ENCODE results near the gene MIS18A. TPM values are rescaled to one million over a fixed set of nuclear protein-coding genes. Genes with fewer than 3 reads are reported as not detected.

Gene MIS18A
- total RNA-seq, 1 experiment from 2014 or later, result 27.5 TPM

GRCh38 chr21:32322676-32323075 lies 43.8 kb upstream of the MIS18A start:
- no peaks in the 10 kb centered on the region for H3K27me3 Mint-ChIP-seq (ENCODE audit: insufficient read depth, unreplicated experiment)
- ChIA-PET POLR2A (no interaction called here), CTCF (no interaction called here)
- no peaks in the 10 kb centered on the region for H3K4me1 Mint-ChIP-seq (ENCODE audit: low read depth, unreplicated experiment)
- no peak overlapping the region for H3K4me3 Mint-ChIP-seq (ENCODE audit: unreplicated experiment)
- H3K36me3 Mint-ChIP-seq (ENCODE audit: insufficient read depth, unreplicated experiment), result peaks cover 89% of the 10 kb centered on the region
- no peak overlapping the region for H3K27ac Mint-ChIP-seq (ENCODE audit: unreplicated experiment)
- Histone ChIP-seq H3K4me1 (peaks cover 6% of the 10 kb centered on the region; the same call in 1 of the 2 replicates), H3K36me3 (ENCODE audit: control insufficient read depth, insufficient read depth, low read length) (no peaks in the 10 kb centered on the region; the same call in none of the 2 replicates), H3K4me3 (ENCODE audit: low read depth, low read length) (no peak overlapping the region), H3K9me3 (no peaks in the 10 kb centered on the region), H3K27me3 (replicated peaks; ENCODE audit: control insufficient read depth, insufficient read depth, low read length) (no peaks in the 10 kb centered on the region)
- no peak for TF ChIP-seq CTCF (IDR thresholded peaks at IDR 0.05; ENCODE audit: insufficient read depth in 1 of 2, low read depth in 1 of 2, low read length in 1 of 2, severe bottlenecking in 1 of 2, unreplicated experiment in 1 of 2)
- DNase-seq, result no peak
- no TSS peak for BruUV-seq (replicated peaks)
- intact Hi-C loops (cut with micrococcal nuclease; ENCODE audit: unreplicated experiment), result no loop called here
- no peaks in the 10 kb centered on the region for H3K9me3 Mint-ChIP-seq (ENCODE audit: unreplicated experiment)

GRCh38 chr21:32322103-32322502 lies 43.3 kb upstream of the MIS18A start:
- intact Hi-C loops (cut with micrococcal nuclease; ENCODE audit: unreplicated experiment), result no loop called here
- no peaks in the 10 kb centered on the region for H3K27me3 ChIP-seq (replicated peaks; ENCODE audit: control insufficient read depth, insufficient read depth, low read length)
- peaks cover 6% of the 10 kb centered on the region; the same call in 1 of the 2 replicates for H3K4me1 ChIP-seq
- no peak overlapping the region for H3K27ac Mint-ChIP-seq (ENCODE audit: unreplicated experiment)
- peaks cover 87% of the 10 kb centered on the region for H3K36me3 Mint-ChIP-seq (ENCODE audit: insufficient read depth, unreplicated experiment)
- H3K9me3 ChIP-seq, result no peaks in the 10 kb centered on the region
- H3K4me3 Mint-ChIP-seq (ENCODE audit: unreplicated experiment), result no peak overlapping the region
- POLR2A ChIA-PET, result no interaction called here
- no peaks in the 10 kb centered on the region; the same call in none of the 2 replicates for H3K36me3 ChIP-seq (ENCODE audit: control insufficient read depth, insufficient read depth, low read length)
- H3K4me1 Mint-ChIP-seq (ENCODE audit: low read depth, unreplicated experiment), result no peaks in the 10 kb centered on the region
- BruUV-seq (replicated peaks), result no TSS peak
- no peak overlapping the region for H3K4me3 ChIP-seq (ENCODE audit: low read depth, low read length)
- DNase-seq, result no peak
- CTCF ChIA-PET, result no interaction called here
- no peaks in the 10 kb centered on the region for H3K9me3 Mint-ChIP-seq (ENCODE audit: unreplicated experiment)
- no peaks in the 10 kb centered on the region for H3K27me3 Mint-ChIP-seq (ENCODE audit: insufficient read depth, unreplicated experiment)
- no peak for TF ChIP-seq CTCF (IDR thresholded peaks at IDR 0.05; ENCODE audit: insufficient read depth in 1 of 2, low read depth in 1 of 2, low read length in 1 of 2, severe bottlenecking in 1 of 2, unreplicated experiment in 1 of 2)

- Histone ChIP-seq H3K4me3 (ENCODE audit: low read depth, low read length) (no peak overlapping the region), H3K9me3 (no peaks in the 10 kb centered on the region), H3K4me1 (peaks cover 6% of the 10 kb centered on the region; the same call in 1 of the 2 replicates), H3K27me3 (replicated peaks; ENCODE audit: control insufficient read depth, insufficient read depth, low read length) (no peaks in the 10 kb centered on the region), H3K36me3 (ENCODE audit: control insufficient read depth, insufficient read depth, low read length) (no peaks in the 10 kb centered on the region; the same call in none of the 2 replicates)
- no peak for DNase-seq
- no TSS peak for BruUV-seq (replicated peaks)
- H3K4me3 Mint-ChIP-seq (ENCODE audit: unreplicated experiment), result no peak overlapping the region
- ChIA-PET POLR2A (no interaction called here), CTCF (no interaction called here)
- no peak overlapping the region for H3K27ac Mint-ChIP-seq (ENCODE audit: unreplicated experiment)
- H3K9me3 Mint-ChIP-seq (ENCODE audit: unreplicated experiment), result no peaks in the 10 kb centered on the region
- H3K27me3 Mint-ChIP-seq (ENCODE audit: insufficient read depth, unreplicated experiment), result no peaks in the 10 kb centered on the region
- intact Hi-C loops (cut with micrococcal nuclease; ENCODE audit: unreplicated experiment), result no loop called here
- peaks cover 80% of the 10 kb centered on the region for H3K36me3 Mint-ChIP-seq (ENCODE audit: insufficient read depth, unreplicated experiment)
- no peak for TF ChIP-seq CTCF (IDR thresholded peaks at IDR 0.05; ENCODE audit: insufficient read depth in 1 of 2, low read depth in 1 of 2, low read length in 1 of 2, severe bottlenecking in 1 of 2, unreplicated experiment in 1 of 2)
- H3K4me1 Mint-ChIP-seq (ENCODE audit: low read depth, unreplicated experiment), result no peaks in the 10 kb centered on the region
Observed at GRCh38 chr21:32321480-32321879, 42.6 kb upstream of the MIS18A start.

All from Caco-2 (cell line).